8988T (cell line): ENCODE data around the gene SND1.

Source experiments
- DNase-seq: peaks from one replicate; pipeline ENCODE4 v3.0.0; 2011

The SND1 gene

DNA sequence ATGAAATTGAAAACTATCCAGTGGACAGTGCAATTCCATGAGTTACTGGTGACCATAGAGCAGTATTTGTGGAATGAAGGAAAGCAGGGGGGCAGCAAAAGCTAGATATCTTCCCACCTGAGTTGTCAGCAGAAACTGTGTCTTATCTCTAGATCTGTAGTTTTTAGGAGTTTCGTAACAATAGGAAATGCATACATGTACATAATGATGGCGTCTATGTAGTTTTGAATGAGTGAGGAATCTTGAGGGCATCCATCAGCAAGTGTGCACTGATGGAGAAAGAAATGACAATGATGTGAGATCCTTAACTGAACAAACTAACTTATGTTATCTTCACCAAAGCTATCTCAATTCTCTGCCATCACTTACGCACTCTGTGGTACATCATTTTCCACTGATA lies 264.7 kb downstream of the SND1 start:
- no peak for DNase-seq

GRCh38 chr7:127918130-127918529 lies 266.1 kb downstream of the SND1 start:
- DNase-seq, result no peak

- no peak for DNase-seq
Measured at GRCh38 chr7:127920787-127921438, 268.9 kb downstream of the SND1 start.

GRCh38 chr7:127922656-127923055 lies 270.7 kb downstream of the SND1 start:
- DNase-seq, result no peak

DNA sequence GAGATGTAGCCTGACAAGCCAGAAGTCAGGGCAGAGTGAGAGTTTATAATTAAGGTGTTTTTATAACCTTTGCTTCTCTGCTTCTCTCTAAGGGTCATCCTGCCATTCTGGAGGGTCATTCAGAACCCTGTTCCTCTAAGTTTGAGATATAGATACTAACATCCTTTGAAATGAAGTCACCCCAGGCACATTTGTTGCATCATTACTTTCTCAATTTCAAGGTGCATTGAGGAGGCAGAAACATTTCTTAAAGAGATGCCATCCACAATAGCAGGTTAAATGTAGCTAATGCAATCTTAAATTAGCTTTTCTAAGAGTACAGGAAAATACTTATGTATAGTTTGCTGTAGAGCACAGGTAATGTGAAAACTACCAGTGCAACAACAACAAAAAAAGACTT lies 272.9 kb downstream of the SND1 start:
- no peak for DNase-seq

DNA sequence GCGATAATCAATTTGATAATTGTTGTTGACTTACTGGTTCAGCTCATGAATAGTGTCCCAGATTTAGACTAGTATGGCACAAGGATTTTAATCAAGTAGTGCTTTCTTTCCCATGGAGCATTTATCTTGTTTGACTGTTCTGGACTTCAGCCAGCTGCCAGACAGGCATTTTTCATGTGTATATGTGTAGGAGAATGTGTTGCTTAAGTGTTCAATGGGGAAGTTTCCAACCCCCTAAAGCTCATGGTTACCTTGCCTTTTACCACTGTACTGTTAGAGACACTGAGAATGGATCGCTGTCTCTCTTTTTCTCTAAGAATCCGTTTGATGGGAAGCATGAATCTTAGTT lies 275.3 kb downstream of the SND1 start:
- DNase-seq, result no peak

- DNase-seq, result no peak
Measured at GRCh38 chr7:127928222-127928621, 276.2 kb downstream of the SND1 start.

GRCh38 chr7:127928852-127929251 lies 276.9 kb downstream of the SND1 start:
- DNase-seq, result no peak

GRCh38 chr7:127930341-127931328 lies 278.6 kb downstream of the SND1 start:
- no peak for DNase-seq

GRCh38 chr7:127932076-127932475 lies 280.1 kb downstream of the SND1 start:
- DNase-seq, result no peak

DNA sequence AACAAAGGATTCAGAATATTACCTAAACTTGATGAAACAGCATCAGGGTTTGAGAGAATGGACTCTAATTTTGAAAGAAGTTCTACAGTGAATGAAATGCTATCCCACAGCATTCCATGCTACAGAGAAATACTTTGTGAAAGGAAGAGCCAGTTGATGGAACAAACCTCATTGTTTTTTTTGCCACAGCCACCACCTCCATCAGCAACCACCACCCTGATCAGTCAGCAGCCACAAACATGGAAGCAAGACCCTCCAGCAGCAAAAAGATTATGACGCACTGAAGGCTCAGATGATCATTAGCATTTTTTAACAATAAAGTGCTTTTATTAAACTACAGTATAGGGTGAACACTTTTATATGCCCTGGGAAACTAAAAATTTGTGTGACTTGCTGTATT lies 280.5 kb downstream of the SND1 start:
- DNase-seq, result no peak

DNA sequence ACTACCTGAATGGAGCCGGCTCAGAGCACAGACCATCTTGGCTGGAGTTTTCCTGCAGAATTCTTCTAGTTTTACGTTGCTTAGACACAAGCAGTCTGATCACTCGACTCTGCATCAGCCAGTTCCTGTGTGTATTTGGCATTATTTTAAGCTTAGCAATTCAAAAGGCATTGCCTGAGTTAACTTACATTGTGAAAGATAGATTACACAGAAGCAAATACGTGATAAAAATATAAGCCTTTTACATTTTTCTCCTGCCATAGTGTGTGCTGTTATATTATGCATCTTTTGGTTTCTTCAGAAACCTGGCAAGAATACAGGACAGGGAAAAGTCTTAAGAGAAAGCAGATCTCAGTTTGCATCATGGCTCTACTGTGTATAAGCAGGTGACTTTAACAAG lies 281.2 kb downstream of the SND1 start:
- no peak for DNase-seq

DNA sequence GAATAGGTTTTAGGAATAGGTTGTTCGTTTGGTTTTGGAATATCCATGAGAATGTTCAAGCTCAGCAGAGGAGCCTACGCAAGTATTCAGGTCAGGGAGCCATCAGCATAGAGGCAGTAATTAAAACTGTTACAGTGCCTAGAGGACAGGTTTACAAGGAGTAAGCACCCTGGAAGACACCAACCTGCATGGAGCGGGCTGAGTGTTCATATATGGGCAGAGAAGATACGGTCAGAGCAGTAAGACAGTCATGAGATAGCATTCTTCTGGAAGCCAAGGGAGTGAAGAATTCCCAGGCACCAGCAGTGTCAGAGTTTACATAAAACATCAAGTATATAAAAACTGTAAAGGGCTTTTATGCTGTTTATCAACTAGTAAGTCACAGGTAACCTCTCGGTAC lies 282.7 kb downstream of the SND1 start:
- no peak for DNase-seq

DNA sequence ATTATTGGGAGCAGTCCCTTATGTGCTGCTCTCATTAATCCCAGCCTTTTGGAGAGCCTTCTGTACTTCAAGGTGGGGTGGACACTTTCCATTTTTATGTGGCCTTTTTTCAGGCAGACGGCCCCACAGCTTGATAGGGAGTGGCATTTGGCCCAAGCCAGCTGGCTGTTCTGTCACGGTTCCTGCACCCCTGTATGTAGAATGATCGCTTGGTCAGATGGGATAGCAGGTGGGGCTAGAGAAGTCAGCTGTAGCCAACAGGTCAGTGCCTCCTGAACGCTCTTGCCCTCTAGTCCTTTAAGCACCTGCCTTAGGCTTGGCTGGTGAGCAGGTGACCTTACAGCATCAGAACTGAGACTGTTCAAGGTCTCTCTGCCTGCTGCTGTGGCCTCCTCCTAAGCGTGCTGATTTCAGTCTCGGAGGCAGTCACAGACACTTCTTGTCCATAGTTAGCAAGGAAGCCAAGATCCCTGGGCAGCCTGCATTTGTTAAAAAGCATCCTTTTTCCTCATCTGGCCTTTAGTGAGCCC lies 283.9 kb downstream of the SND1 start:
- no peak for DNase-seq

DNA sequence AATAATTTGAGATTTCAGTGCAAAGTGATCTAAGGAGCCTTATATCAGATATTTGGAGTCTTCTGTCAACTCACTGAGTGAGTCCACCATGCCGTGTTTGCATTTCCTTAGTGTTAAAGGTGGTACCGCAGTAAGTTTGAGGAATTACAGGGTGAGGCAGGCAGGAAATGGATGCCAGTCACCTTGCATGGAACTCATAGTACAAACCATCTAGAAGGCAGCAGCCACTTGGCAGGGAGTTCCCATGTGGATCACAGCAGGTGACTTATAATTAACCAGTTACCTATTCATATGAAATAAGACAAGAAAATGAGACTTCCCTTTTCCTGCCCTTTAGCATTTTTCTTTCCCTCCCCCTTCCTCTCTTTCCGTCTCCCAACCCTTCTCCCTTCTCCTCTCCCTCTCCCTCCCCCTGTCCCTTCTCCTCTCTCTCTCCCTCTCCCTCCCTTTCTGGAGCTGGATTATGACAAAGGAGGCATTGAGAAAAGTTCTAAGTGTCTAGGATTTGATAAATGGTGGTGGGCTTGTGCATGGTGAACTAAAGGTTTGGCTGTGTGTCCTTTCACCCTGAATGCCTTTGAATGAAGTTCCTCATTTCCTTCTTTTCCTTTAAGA lies 285.2 kb downstream of the SND1 start:
- DNase-seq, result no peak

- DNase-seq, result no peak
Measured at GRCh38 chr7:127938588-127938987, 286.6 kb downstream of the SND1 start.

- DNase-seq, result no peak
Measured at GRCh38 chr7:127940381-127941160, 288.6 kb downstream of the SND1 start.

DNA sequence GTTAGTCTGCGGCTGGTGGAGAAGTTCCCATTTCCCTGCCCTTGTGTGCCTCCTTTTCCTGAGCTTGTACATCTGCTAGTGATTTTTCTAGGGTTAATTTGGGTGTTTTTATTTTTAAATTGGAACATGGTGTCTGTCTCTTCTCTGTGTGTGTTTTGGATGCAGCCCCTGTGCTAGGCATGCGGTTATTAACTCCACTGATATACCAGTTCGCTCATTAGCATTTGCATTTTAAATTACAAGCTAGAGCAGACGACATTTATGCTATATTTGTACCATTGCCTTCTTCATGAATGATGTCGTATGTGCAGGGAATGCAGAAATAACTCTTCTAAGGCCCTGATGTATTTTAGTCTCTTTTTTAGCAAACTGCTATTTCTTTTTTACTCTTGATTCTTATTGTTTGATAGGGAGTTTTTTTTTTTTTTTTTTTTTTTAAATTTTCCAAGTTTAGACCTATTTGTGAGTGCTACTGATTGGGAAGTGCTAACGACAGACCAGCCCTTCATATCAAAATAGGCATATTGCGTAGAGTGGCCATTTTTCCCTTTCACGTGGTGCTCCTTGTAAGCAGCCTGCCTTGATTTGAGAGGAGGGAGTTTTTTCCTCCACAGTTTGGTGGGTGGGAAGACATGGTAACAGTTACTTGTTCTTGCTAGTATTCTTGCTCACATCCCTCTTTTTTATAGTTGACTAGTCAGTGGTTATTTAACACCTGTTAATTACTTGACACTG lies 289.6 kb downstream of the SND1 start:
- no peak for DNase-seq

DNA sequence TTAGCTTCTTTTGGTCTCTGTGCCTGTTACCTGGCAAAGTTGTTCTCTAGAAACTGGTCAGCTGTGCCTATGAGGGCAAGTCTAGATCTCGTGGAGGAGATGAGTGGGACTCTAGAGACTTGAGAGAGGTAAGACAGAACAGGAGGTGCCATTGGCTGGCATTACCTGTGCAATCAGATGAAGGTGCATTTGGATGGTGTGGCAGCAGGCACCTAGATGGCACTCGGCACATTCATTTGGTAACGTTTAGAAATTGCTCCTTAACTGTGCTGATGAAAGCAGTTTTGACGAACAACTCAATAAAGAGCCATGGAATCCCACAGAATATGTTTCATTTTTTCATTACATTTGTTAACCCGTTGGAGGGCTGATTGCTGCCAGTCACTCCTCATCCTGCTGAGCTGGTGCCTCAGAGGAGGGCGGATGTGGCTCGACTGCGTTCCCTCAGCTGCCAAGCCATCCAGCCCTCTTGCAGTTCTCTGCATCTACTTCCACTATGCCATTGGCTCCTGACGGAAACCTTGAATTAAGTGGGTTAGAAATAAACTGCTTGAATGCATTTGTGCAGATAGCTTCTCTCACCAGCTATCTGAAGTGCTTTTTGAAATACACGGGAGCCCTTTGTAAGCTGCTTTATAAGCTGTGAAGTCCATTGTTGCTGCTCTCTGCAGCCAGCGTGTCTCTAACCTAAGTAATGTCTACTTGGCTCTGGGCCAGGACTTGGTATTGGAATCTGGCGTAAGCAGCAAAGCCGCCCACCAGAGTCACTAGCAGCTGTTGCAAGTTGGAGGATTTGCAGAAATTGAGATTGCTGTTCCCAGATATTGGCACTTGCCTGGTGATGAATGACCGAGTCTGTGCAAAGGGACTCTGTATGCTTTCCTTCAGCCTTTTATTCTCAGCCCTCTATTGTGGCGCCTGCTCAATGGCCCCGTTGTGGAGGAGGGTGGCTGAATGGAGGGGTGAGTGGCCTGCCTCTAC lies 291.8 kb downstream of the SND1 start:
- no peak for DNase-seq

DNA sequence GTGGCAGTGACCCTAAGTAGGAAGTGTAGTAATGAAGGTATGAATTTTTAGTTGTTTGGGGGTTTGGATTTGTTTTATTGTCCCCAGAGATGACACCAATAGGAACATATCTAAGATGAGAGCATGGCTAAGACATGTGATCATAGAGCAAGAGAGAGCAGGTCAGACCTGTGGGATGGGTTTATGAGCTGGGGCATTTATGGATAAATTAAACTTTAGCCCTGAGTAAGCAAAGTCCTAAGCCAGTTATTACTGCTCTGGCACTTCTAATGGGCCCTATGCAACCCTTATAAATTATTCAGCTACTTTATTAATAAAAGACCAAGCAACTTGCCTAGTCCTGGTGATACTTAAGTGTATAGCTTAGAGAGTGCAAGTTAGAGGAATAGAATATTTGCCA lies 294.1 kb downstream of the SND1 start:
- no peak for DNase-seq

GRCh38 chr7:127946847-127947246 lies 294.9 kb downstream of the SND1 start:
- DNase-seq, result no peak
